GM23338 (cell line): ENCODE data around the gene SCNN1A. TPM values are rescaled to one million over a fixed set of nuclear protein-coding genes. Genes with fewer than 3 reads are reported as not detected.
A peak's percentile ranks its signal among the peaks of the same experiment; 100 is the strongest.

Experiments used
- ATAC-seq: fragments of 200-7000 bp; cut with Tn5 transposase; 3 replicates; pipeline ENCODE4 v1.9.1; 2020
- DNase-seq: peaks from one replicate; pipeline ENCODE4 v3.0.0-alpha.2; 2015; ENCODE audit warnings: low spot score
- H2AFZ ChIP-seq: fragments of 200-600 bp; sonication (generic); 2 replicates; pipeline ENCODE4 v1.8.0; 2016; ENCODE audit warnings: antibody characterized with exemption, mild to moderate bottlenecking, moderate library complexity
- H3F3A ChIP-seq: fragments of 200-600 bp; sonication (generic); replicated peaks from 2 replicates; pipeline ENCODE4 v1.8.0; 2017; ENCODE audit warnings: antibody characterized with exemption, mixed run types, low read depth
- H3K27ac ChIP-seq: fragments of 200-600 bp; sonication (generic); 2 replicates; pipeline ENCODE4 v1.6.1; 2016; ENCODE audit warnings: low read depth
- H3K27me3 ChIP-seq: fragments of 200-600 bp; sonication (generic); 2 replicates; pipeline ENCODE4 v1.8.0; 2016; ENCODE audit warnings: mild to moderate bottlenecking, mixed run types, moderate library complexity; ENCODE audit not compliant: insufficient read depth
- H3K36me3 ChIP-seq: fragments of 200-600 bp; sonication (generic); 2 replicates; pipeline ENCODE4 v1.8.0; 2016; ENCODE audit warnings: mild to moderate bottlenecking; ENCODE audit not compliant: insufficient read depth
- H3K4me1 ChIP-seq: fragments of 200-600 bp; sonication (generic); 2 replicates; pipeline ENCODE4 v1.8.0; 2016; ENCODE audit warnings: mild to moderate bottlenecking, moderate library complexity; ENCODE audit not compliant: insufficient read depth
- H3K4me2 ChIP-seq: fragments of 200-600 bp; sonication (generic); 2 replicates; pipeline ENCODE4 v1.7.1; 2017; ENCODE audit warnings: mixed run types
- H3K4me3 ChIP-seq: fragments of 200-600 bp; sonication (generic); 2 replicates; pipeline ENCODE4 v1.6.1; 2016; ENCODE audit warnings: mixed run types
- H3K79me2 ChIP-seq: fragments of 200-600 bp; sonication (generic); replicated peaks from 2 replicates; pipeline ENCODE4 v1.8.0; 2017; ENCODE audit warnings: mild to moderate bottlenecking; ENCODE audit not compliant: insufficient read depth
- H3K9me2 ChIP-seq: fragments of 200-600 bp; sonication (generic); 2 replicates; pipeline ENCODE4 v1.8.0; 2017; ENCODE audit not compliant: insufficient read depth
- H4K20me1 ChIP-seq: fragments of 200-600 bp; sonication (generic); replicated peaks from 2 replicates; pipeline ENCODE4 v1.8.0; 2017; ENCODE audit warnings: mild to moderate bottlenecking; ENCODE audit not compliant: insufficient read depth
- H3K27ac Mint-ChIP-seq: 2 replicates; pipeline ENCODE4 v1.8.0; 2020; ENCODE audit warnings: inconsistent platforms, mild to moderate bottlenecking, moderate library complexity, mixed read lengths
- H3K27me3 Mint-ChIP-seq: 3 replicates; pipeline ENCODE4 v1.8.0; 2022; ENCODE audit warnings: low read depth, mild to moderate bottlenecking, moderate library complexity, mixed read lengths, inconsistent platforms; ENCODE audit not compliant: insufficient read depth, poor library complexity
- H3K36me3 Mint-ChIP-seq: 3 replicates; pipeline ENCODE4 v1.8.0; 2021; ENCODE audit warnings: low read depth, mild to moderate bottlenecking, inconsistent platforms, moderate library complexity, mixed read lengths
- H3K4me1 Mint-ChIP-seq: 3 replicates; pipeline ENCODE4 v1.8.0; 2020; ENCODE audit warnings: mild to moderate bottlenecking, inconsistent platforms, mixed read lengths
- H3K4me3 Mint-ChIP-seq: 3 replicates; pipeline ENCODE4 v1.8.0; 2021; ENCODE audit warnings: moderate library complexity, mild to moderate bottlenecking, inconsistent platforms, mixed read lengths
- H3K9me3 Mint-ChIP-seq: 3 replicates; pipeline ENCODE4 v1.8.0; 2020; ENCODE audit warnings: moderate library complexity, mild to moderate bottlenecking, inconsistent platforms, mixed read lengths
- ZNF114 ChIP-seq: fragments of 250-450 bp; sonication (Bioruptor Pico); IDR thresholded peaks from 2 replicates; pipeline ENCODE4 v1.5.0; 2020; ENCODE audit warnings: mild to moderate bottlenecking, moderate library complexity
- ZNF462 ChIP-seq: fragments of 250-450 bp; sonication (Bioruptor Pico); IDR thresholded peaks from 2 replicates; pipeline ENCODE4 v1.5.0; 2020; ENCODE audit warnings: mild to moderate bottlenecking, moderate library complexity
- polyA plus RNA-seq: library from polyadenylated mRNA; unstranded; fragments of >200 nt; fragmentation: Nextera tagmentation; extraction: Ambion mirVana; gene quantifications from 2 replicates; pipeline ENCODE4 v1.2.1, GENCODE V29; 2016
- total RNA-seq: library from RNA; depleted of rRNA; stranded (reverse); fragments of >200 nt; shearing (Covaris generic); gene quantifications from 2 replicates; pipeline ENCODE4 v1.2.3, GENCODE V29; 2014

Gene SCNN1A
- total and polyA plus RNA-seq, 2 experiments from 2014 or later: 37.1 to 125 TPM

- TF ChIP-seq ZNF462: no peak
Measured at GRCh38 chr12:6380141-6381121, 5.1 kb upstream of the SCNN1A start (continued).

- Mint-ChIP-seq H3K4me3 (no peak overlapping the region), H3K4me1 (peaks cover 61% of the 10 kb centered on the region), H3K27me3 (peaks cover 29% of the 10 kb centered on the region)
Measured at GRCh38 chr12:6378709-6379472, 3.5 kb upstream of the SCNN1A start.

More at GRCh38 chr12:6378709-6379472, 3.5 kb upstream of the SCNN1A start:
- Mint-ChIP-seq H3K9me3 (no peaks in the 10 kb centered on the region), H3K36me3 (no peaks in the 10 kb centered on the region), H3K27ac (0 out of 2 replicates have a peak overlapping the region, but pooled peaks have one; percentile 17)
- no peak overlapping the region for H3K4me3 ChIP-seq
- ATAC-seq: no peak
- TF ChIP-seq ZNF114: no peak
- no peak for TF ChIP-seq ZNF462
- no peaks in the 10 kb centered on the region for H4K20me1 ChIP-seq
- no peak overlapping the region for H2AFZ ChIP-seq
- H3K4me1 ChIP-seq: peaks cover 49% of the 10 kb centered on the region
- peaks cover 8% of the 10 kb centered on the region for H3F3A ChIP-seq
- H3K36me3 ChIP-seq: no peaks in the 10 kb centered on the region; the same call in 1 of the 2 replicates
- H3K79me2 ChIP-seq: peaks cover 13% of the 10 kb centered on the region
- no peak overlapping the region for H3K4me2 ChIP-seq
- H3K9me2 ChIP-seq: no peaks in the 10 kb centered on the region
- H3K27me3 ChIP-seq: peaks cover 16% of the 10 kb centered on the region
- DNase-seq: no peak
- no peak overlapping the region for H3K27ac ChIP-seq
